IPS DF 6.9 (cell line): ENCODE measurements around the gene DPH7.

ENCODE experiments used
- DNase-seq: peaks from one replicate; pipeline ENCODE4 v3.0.0-alpha.2; 2013; ENCODE audit warnings: low read depth, low spot score
- H3K27ac ChIP-seq: one replicate; pipeline ENCODE4 v1.5.1; 2013; ENCODE audit warnings: low read length, control low read depth
- H3K27me3 ChIP-seq: 2 replicates; pipeline ENCODE4 v1.6.1; 2013; ENCODE audit warnings: mild to moderate bottlenecking, low read length; ENCODE audit not compliant: control insufficient read depth, insufficient read depth
- H3K36me3 ChIP-seq: 2 replicates; pipeline ENCODE4 v1.6.1; 2013; ENCODE audit warnings: low read length; ENCODE audit not compliant: control insufficient read depth, insufficient read depth
- H3K4me1 ChIP-seq: 2 replicates; pipeline ENCODE4 v1.6.1; 2013; ENCODE audit warnings: low read length; ENCODE audit not compliant: control insufficient read depth, insufficient read depth
- H3K4me3 ChIP-seq: 2 replicates; pipeline ENCODE4 v1.5.1; 2013; ENCODE audit warnings: mild to moderate bottlenecking, low read length
- H3K9me3 ChIP-seq: 2 replicates; pipeline ENCODE4 v1.6.1; 2013; ENCODE audit warnings: low read length, inconsistent platforms; ENCODE audit not compliant: control insufficient read depth, insufficient read depth
- WGBS: extraction: QIAGEN DNeasy Blood & Tissue Kit; methylation state at CpG from one replicate; pipeline ENCODE4 v1.1.7; 2013; ENCODE audit warnings: mixed read lengths, missing lambda C conversion rate; ENCODE audit not compliant: insufficient read length, insufficient coverage; 5-methylcytosine and 5-hydroxymethylcytosine counted together

DPH7 gene

DNA sequence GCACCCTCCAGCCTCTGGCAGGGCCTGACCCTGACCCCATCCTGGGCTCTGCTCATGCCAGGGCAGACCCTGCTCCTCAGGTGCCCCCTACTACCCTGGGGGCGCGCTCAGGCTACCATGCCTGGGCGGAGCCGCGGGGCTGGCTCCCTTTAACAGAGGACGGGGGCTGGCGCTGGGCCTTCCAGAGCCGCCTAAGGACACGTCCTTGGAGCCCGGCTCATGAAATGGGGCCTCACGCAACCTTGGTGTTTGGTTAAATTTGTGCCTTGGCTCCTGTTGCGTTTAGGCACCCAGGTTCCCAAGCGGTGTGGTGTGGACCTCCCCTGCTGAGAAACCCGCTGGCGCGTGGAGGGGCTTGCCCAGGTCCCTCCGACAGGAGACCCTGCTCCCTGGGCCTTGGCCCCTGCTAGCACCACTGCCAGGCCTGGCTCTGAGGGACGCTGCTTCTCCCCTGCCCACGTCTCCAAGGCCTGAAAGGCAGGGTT lies 36.7 kb upstream of the DPH7 start:
- no peak overlapping the region for H3K27ac ChIP-seq
- no CpG with 5 or more reads among the region's 19 CpGs for WGBS
- no peak for DNase-seq
- no peaks in the 10 kb centered on the region for H3K9me3 ChIP-seq
- peaks cover 2% of the 10 kb centered on the region; the same call in 1 of the 2 replicates for H3K4me1 ChIP-seq
- no peak overlapping the region for H3K4me3 ChIP-seq
- H3K36me3 ChIP-seq = peaks cover 19% of the 10 kb centered on the region
- H3K27me3 ChIP-seq = no peaks in the 10 kb centered on the region

DNA sequence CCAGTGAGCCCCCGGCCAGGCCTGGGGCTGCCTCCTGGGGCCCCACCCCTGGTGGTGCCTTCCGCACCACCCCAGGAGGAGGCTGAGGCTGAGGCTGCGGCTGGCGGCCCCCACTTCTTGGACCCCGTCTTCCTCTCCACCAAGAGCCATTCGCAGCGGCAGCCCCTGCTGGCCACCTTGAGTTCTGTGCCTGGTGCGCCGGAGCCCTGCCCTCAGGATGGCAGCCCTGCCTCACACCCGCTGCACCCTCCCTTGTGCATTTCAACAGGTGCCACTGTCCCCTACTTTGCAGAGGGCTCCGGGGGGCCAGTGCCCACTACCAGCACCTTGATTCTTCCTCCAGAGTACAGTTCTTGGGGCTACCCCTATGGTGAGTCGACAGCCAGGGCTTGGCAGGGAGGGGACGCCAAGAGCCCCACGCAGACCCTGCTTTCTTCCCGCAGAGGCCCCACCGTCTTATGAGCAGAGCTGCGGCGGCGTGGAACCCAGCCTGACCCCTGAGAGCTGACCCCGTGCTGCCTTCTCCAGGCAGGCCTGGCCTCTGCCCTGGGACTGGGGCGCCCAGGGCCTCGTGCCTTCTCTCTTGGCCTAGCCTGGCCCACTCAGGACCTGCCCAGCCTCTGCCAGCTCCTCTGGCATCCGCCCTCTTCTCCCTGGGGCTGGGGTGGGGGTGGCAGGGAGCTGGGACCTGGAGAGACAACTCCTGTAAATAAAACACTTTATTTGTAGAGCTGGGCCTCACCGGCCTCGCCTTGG lies 36.1 kb upstream of the DPH7 start:
- WGBS = no CpG with 5 or more reads among the region's 25 CpGs
- no peaks in the 10 kb centered on the region for H3K27me3 ChIP-seq
- H3K36me3 ChIP-seq = peaks cover 19% of the 10 kb centered on the region
- no peaks in the 10 kb centered on the region for H3K9me3 ChIP-seq
- DNase-seq = no peak
- peaks cover 2% of the 10 kb centered on the region; the same call in 1 of the 2 replicates for H3K4me1 ChIP-seq
- no peak overlapping the region for H3K4me3 ChIP-seq
- no peak overlapping the region for H3K27ac ChIP-seq

- Histone ChIP-seq H3K4me3 (no peak overlapping the region), H3K9me3 (no peaks in the 10 kb centered on the region), H3K36me3 (peaks cover 19% of the 10 kb centered on the region), H3K27ac (no peak overlapping the region), H3K27me3 (no peaks in the 10 kb centered on the region), H3K4me1 (peaks cover 2% of the 10 kb centered on the region; the same call in 1 of the 2 replicates)
- no CpG with 5 or more reads among the region's 27 CpGs for WGBS
- DNase-seq = no peak
These were observed 35.2 kb upstream of the DPH7 start for GRCh38 chr9:137613738-137614523.

DNA sequence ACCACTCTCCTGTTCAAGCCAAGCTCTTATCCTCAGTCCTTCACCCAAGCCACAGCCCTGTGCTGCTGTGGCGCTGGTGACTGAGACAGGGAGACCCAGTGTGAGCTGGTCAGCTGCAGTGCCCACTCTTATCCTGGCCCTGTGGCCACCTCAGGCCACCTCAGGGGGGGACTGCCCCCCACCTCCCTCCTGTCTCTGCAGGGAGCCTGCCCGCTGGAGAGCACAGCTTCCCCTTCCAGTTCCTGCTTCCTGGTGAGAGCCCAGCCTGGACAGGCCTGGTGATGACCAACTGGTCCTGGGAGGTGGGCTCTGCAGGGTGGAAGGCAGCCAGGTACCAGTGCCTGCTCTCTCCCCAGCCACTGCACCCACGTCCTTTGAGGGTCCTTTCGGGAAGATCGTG lies 34.5 kb upstream of the DPH7 start:
- H3K27ac ChIP-seq = no peak overlapping the region
- H3K36me3 ChIP-seq = peaks cover 19% of the 10 kb centered on the region
- no peaks in the 10 kb centered on the region for H3K9me3 ChIP-seq
- no CpG with 5 or more reads among the region's 5 CpGs for WGBS
- no peaks in the 10 kb centered on the region for H3K27me3 ChIP-seq
- H3K4me1 ChIP-seq = peaks cover 2% of the 10 kb centered on the region; the same call in 1 of the 2 replicates
- no peak for DNase-seq
- no peak overlapping the region for H3K4me3 ChIP-seq

GRCh38 chr9:137612741-137613142 lies 34.0 kb upstream of the DPH7 start:
- Histone ChIP-seq H3K36me3 (peaks cover 19% of the 10 kb centered on the region), H3K4me3 (no peak overlapping the region), H3K27me3 (no peaks in the 10 kb centered on the region), H3K9me3 (no peaks in the 10 kb centered on the region), H3K27ac (no peak overlapping the region), H3K4me1 (peaks cover 2% of the 10 kb centered on the region; the same call in 1 of the 2 replicates)
- no CpG with 5 or more reads among the region's 8 CpGs for WGBS
- no peak for DNase-seq

DNA sequence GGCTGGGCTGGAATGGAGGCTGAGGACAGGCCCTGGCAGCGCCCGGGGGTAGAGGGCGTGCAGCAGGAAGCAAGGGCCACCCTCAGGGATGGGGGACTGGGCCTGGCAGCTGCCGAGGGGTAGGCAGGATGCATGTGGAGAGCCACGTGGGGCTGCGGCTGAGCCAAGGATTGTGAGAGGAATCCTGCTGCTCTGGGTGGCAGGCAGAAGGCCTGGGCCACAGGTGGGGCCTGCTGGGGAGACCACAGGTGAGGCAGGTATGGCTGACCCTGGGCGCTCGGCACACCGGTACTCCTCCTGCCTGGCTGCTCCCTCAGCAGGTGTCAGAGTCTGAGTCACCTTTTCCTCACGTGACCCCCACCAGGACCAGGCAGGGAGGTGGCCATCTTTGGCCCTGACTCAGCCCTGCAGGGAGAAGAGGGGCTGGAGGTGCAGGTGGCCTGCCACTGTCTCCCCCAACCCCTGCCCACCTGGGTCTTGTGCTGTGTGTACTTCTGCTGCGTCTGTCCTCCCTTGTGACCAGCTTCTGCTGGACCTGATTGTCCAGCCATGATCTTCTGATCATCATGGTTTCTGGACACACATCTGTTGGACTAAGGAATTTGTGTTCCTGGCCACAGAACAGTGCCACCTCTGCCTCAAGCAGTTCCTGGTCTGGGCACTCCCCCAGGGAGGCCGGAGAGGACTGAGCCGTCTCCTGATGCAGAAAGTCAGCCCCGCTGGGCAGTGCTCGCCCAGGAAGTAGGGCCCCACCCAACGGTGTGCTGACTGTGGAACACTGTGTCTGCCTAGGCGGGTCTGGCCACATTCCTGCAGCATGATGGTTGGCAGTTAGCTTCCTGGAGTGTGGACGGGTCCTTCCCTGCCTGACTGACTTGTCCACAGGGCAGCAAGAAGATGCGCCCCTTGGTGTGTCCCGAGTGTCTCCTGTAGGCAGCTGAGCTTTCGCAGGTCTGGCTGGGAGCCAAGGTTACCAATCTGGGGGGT lies 33.2 kb upstream of the DPH7 start:
- Histone ChIP-seq H3K4me3 (no peak overlapping the region), H3K27me3 (no peaks in the 10 kb centered on the region), H3K4me1 (no peaks in the 10 kb centered on the region; the same call in 1 of the 2 replicates), H3K9me3 (no peaks in the 10 kb centered on the region), H3K27ac (no peak overlapping the region), H3K36me3 (peaks cover 19% of the 10 kb centered on the region)
- DNase-seq = no peak
- no CpG with 5 or more reads among the region's 21 CpGs for WGBS

DNA sequence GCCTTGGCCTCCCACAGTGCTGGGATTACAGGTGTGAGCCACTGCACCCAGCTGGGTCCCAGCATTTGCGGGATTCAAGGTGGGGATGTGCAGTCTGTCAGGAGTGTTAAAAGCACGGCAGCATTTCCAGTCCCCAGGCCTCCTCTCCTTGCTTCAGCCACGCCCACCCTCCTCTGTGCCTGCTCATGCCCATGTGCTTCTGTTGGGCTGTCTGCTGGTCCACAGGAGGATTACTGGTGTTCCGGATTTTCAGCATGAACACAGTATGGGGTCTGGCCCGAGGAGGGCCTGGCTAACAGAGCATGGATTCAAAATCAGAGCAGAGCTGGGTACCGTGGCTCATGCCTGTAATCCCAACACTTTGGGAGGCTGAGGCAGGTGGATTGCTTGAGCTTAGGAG lies 32.2 kb upstream of the DPH7 start:
- no peak overlapping the region for H3K4me3 ChIP-seq

GRCh38 chr9:137607141-137607857 lies 28.6 kb upstream of the DPH7 start:
- no peak for DNase-seq
- H3K4me1 ChIP-seq = peaks cover 11% of the 10 kb centered on the region
- H3K27me3 ChIP-seq = no peaks in the 10 kb centered on the region
- H3K27ac ChIP-seq = no peak overlapping the region
- no peaks in the 10 kb centered on the region for H3K36me3 ChIP-seq
- no CpG with 5 or more reads among the region's 17 CpGs for WGBS
- H3K4me3 ChIP-seq = no peak overlapping the region
- no peaks in the 10 kb centered on the region for H3K9me3 ChIP-seq

More for the DNA sequence above, 32.2 kb upstream of the DPH7 start:
- peaks cover 16% of the 10 kb centered on the region for H3K36me3 ChIP-seq
- no peaks in the 10 kb centered on the region for H3K27me3 ChIP-seq
- no peak overlapping the region for H3K27ac ChIP-seq
- H3K4me1 ChIP-seq = peaks cover 7% of the 10 kb centered on the region
- DNase-seq = no peak
- WGBS = no CpG with 5 or more reads among the region's 6 CpGs
- no peaks in the 10 kb centered on the region for H3K9me3 ChIP-seq

DNA sequence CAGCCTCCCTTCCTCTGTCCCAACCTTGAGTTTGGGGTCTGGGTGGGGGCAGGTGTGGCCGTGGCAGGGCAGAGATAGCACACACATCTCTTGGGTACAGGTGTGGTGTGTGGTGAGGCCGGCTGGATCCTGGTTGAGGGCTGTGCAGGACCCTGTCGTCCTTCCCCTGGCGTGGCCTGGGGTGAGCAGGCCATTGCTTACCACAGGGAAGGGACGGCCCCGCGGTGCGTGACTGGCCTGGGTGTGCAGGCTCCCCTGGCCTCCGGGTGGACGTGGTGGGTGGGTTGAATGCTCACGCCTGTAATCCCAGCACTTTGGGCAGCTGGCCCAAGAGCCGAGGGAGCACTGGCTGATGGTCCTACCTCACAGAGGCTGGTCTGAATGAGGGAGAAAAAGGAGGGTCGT lies 28.0 kb upstream of the DPH7 start:
- WGBS = no CpG with 5 or more reads among the region's 13 CpGs
- DNase-seq = no peak
- Histone ChIP-seq H3K4me3 (no peak overlapping the region; the same call in 1 of the 2 replicates), H3K27ac (no peak overlapping the region), H3K4me1 (peaks cover 11% of the 10 kb centered on the region), H3K36me3 (no peaks in the 10 kb centered on the region), H3K9me3 (no peaks in the 10 kb centered on the region), H3K27me3 (no peaks in the 10 kb centered on the region)
